Measurements from ENCODE around the gene SHLD1. TPM values are rescaled to one million over a fixed set of nuclear protein-coding genes. Genes with fewer than 3 reads are reported as not detected.

Gene SHLD1
- total RNA-seq, 1 experiment from 2014 or later, result 2.4 TPM

DNA sequence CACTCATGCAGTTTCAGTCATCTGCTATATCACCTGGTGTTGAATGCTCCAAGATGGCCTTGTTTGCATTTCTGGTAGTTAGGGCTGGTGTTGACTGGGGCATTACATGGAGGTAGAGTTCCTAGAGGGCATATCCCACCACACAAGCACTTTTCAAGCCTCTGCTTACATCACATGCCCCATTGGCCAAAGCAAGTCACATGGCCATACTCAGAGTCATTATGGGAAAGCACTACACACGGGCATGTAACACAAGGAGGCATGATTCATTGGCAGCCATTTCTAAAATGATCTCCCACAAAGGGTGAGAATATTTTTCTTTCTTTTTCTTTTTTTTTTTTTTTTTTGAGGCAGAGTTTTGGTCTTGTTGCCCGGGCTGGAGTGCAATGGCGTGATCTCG is 126.9 kb downstream of the SHLD1 start:
- ATAC-seq, result peak; percentile 44; the same call in 1 of the 2 replicates
- Histone ChIP-seq H3K9ac (ENCODE audit: low read length) (no peak overlapping the region), H3K27me3 (ENCODE audit: insufficient read depth, low read length) (peaks cover 11% of the 10 kb centered on the region; the same call in 1 of the 2 replicates), H3K4me3 (replicated peaks in 1 of 2; ENCODE audit: low read depth in 1 of 2, low read length in 2 of 2) (no peak overlapping the region), H3K4me2 (ENCODE audit: low read length) (no peak overlapping the region), H3K79me2 (ENCODE audit: insufficient read depth, low read length) (no peaks in the 10 kb centered on the region), H3K36me3 (ENCODE audit: control insufficient read depth in 1 of 2, insufficient read depth in 2 of 2, low read length in 2 of 2) (no peaks in the 10 kb centered on the region), H3K4me1 (ENCODE audit: control insufficient read depth in 1 of 2, insufficient read depth in 2 of 2, low read length in 2 of 2) (no peaks in the 10 kb centered on the region), H3K9me3 (ENCODE audit: control insufficient read depth in 1 of 2, insufficient read depth in 1 of 2, low read depth in 1 of 2, low read length in 2 of 2) (no peaks in the 10 kb centered on the region), H3K9me2 (ENCODE audit: insufficient read depth) (no peaks in the 10 kb centered on the region), H2AFZ (ENCODE audit: low read depth, low read length, poor library complexity, severe bottlenecking) (no peak overlapping the region), H3K27ac (ENCODE audit: low read depth, low read length) (no peak overlapping the region), H4K20me1 (ENCODE audit: insufficient read depth) (no peaks in the 10 kb centered on the region)
- no peak for DNase-seq (ENCODE audit: low read depth, low spot score)
- intact Hi-C loops (cut with micrococcal nuclease), result no loop called here
- ChIA-PET POLR2A (no interaction called here), CTCF (no interaction called here), RAD21 (ENCODE audit: low non-redundant PET in 1 of 2, low total read pairs in 2 of 2, uncharacterized antibody in 2 of 2, unreplicated experiment in 2 of 2) (no interaction called here)
- no peak for TF ChIP-seq EGR1 (IDR thresholded peaks at IDR 0.05; ENCODE audit: low read depth)
- TF ChIP-seq POLR2A (IDR thresholded peaks at IDR 0.05; ENCODE audit: borderline replicate concordance, extremely low read depth, insufficient read depth, insufficient read length), result no peak
- TF ChIP-seq ZBTB33 (IDR thresholded peaks at IDR 0.05; ENCODE audit: extremely low read depth, insufficient replicate concordance, low read length), result no peak
- TF ChIP-seq SIN3A (IDR thresholded peaks at IDR 0.05; ENCODE audit: low read depth), result no peak
- TF ChIP-seq MAX (IDR thresholded peaks at IDR 0.05), result no peak
- TF ChIP-seq SRF (IDR thresholded peaks at IDR 0.05; ENCODE audit: low read depth), result no peak
- no peak for TF ChIP-seq ELF1 (IDR thresholded peaks at IDR 0.05; ENCODE audit: borderline replicate concordance, low read depth)
- no peak for TF ChIP-seq YY1 (IDR thresholded peaks at IDR 0.05; ENCODE audit: extremely low read depth, insufficient replicate concordance, low read depth, low read length)
- TF ChIP-seq, protein P1, sequence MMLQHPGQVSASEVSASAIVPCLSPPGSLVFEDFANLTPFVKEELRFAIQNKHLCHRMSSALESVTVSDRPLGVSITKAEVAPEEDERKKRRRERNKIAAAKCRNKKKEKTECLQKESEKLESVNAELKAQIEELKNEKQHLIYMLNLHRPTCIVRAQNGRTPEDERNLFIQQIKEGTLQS (IDR thresholded peaks at IDR 0.05), result no peak
- no peak for TF ChIP-seq JUND (IDR thresholded peaks at IDR 0.05)
- TF ChIP-seq ZNF274 (IDR thresholded peaks at IDR 0.05; ENCODE audit: low read depth, low read length), result no peak
- TF ChIP-seq ZFX (IDR thresholded peaks at IDR 0.05), result no peak
- TF ChIP-seq FOSL1 (IDR thresholded peaks at IDR 0.05; ENCODE audit: low read depth), result no peak
- no peak for TF ChIP-seq POLR2AphosphoS5 (IDR thresholded peaks at IDR 0.05; ENCODE audit: low read depth, low read length)
- TF ChIP-seq EZH2 (IDR thresholded peaks at IDR 0.05), result no peak
- no peak for TF ChIP-seq CBX3 (IDR thresholded peaks at IDR 0.05; ENCODE audit: low read depth)
- no peak for TF ChIP-seq TCF7L2 (IDR thresholded peaks at IDR 0.05; ENCODE audit: borderline replicate concordance, extremely low read depth, insufficient read depth, insufficient read length)
- TF ChIP-seq CEBPB (IDR thresholded peaks at IDR 0.05; ENCODE audit: low read depth), result no peak
- no TSS peak for BruUV-seq (replicated peaks)

Data from HCT116 (cell line).